ENCODE measurements around the gene TRPV4.

DNA sequence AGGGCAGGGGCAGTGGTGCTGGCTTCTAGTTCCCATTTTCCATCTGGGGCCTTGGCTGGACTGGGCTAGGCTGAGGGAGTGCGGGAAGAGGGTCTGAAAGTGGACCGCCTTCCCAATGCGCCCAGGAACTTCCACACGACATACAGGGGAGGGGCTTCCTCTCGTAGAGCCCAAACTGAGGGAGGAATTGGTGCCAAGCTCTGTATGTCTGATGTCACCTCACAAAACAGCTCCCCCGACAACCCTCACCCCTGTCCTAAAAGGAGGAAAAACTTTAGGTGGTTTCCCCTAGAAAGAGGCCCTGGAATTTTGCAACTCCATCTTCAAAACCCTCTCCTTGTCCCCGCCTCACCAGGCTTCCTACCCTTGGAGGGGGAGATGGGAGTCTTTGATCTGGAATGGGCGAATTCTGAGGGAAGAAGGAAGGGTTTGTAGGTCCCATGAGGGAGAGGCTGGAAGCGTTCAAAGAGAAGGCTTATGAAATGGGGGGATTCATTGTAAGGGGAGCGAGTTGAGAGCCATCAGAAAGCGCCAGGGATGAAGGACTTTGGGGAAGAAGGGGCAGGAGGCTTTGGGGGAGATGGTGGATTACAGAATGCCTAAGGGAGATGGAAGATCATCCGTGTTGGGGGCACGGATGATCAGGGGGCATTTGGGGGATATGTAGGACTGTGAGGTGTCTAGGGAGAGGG, 46.3 kb upstream of the TRPV4 start:
- TF ChIP-seq ZNF335 (tag by site-specific recombination; conservative IDR thresholded peaks at IDR 0.05) (no peak), ZNF510 (tag by site-specific recombination; IDR thresholded peaks at IDR 0.05; ENCODE audit: insufficient replicate concordance) (no peak), BCL11B (tag by site-specific recombination; IDR thresholded peaks at IDR 0.05; ENCODE audit: low read depth) (no peak), ZBTB20 (tag by site-specific recombination; IDR thresholded peaks at IDR 0.05) (no peak)
- TF ChIP-seq, protein P1, sequence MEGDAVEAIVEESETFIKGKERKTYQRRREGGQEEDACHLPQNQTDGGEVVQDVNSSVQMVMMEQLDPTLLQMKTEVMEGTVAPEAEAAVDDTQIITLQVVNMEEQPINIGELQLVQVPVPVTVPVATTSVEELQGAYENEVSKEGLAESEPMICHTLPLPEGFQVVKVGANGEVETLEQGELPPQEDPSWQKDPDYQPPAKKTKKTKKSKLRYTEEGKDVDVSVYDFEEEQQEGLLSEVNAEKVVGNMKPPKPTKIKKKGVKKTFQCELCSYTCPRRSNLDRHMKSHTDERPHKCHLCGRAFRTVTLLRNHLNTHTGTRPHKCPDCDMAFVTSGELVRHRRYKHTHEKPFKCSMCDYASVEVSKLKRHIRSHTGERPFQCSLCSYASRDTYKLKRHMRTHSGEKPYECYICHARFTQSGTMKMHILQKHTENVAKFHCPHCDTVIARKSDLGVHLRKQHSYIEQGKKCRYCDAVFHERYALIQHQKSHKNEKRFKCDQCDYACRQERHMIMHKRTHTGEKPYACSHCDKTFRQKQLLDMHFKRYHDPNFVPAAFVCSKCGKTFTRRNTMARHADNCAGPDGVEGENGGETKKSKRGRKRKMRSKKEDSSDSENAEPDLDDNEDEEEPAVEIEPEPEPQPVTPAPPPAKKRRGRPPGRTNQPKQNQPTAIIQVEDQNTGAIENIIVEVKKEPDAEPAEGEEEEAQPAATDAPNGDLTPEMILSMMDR (tag by site-specific recombination; IDR thresholded peaks at IDR 0.05) = no peak
- TF ChIP-seq, protein P2, sequence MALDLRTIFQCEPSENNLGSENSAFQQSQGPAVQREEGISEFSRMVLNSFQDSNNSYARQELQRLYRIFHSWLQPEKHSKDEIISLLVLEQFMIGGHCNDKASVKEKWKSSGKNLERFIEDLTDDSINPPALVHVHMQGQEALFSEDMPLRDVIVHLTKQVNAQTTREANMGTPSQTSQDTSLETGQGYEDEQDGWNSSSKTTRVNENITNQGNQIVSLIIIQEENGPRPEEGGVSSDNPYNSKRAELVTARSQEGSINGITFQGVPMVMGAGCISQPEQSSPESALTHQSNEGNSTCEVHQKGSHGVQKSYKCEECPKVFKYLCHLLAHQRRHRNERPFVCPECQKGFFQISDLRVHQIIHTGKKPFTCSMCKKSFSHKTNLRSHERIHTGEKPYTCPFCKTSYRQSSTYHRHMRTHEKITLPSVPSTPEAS (tag by site-specific recombination; IDR thresholded peaks at IDR 0.05) = no peak
